Activated naive CD8-positive, alpha-beta T cell treated with anti-CD3 and anti-CD28 coated beads, Interleukin-2, amount 50 U/mL, for 24 hours (primary cell): ENCODE data around the gene LRRN2.

Experiments used
- ATAC-seq: fragments of 150-1000 bp; cut with Tn5 transposase; one replicate; pipeline ENCODE4 v1.10.0; 2021
- DNase-seq: peaks from one replicate; pipeline ENCODE4 v3.0.0; 2021
- H3K27ac Mint-ChIP-seq: one replicate; pipeline ENCODE4 v1.8.0; 2021; ENCODE audit warnings: mild to moderate bottlenecking, mixed read lengths
- H3K27me3 Mint-ChIP-seq: one replicate; pipeline ENCODE4 v1.8.0; 2021; ENCODE audit warnings: mixed read lengths
- H3K36me3 Mint-ChIP-seq: one replicate; pipeline ENCODE4 v1.8.0; 2021; ENCODE audit warnings: low read depth, mixed read lengths
- H3K4me1 Mint-ChIP-seq: one replicate; pipeline ENCODE4 v1.8.0; 2021; ENCODE audit warnings: mixed read lengths
- H3K4me3 Mint-ChIP-seq: one replicate; pipeline ENCODE4 v1.8.0; 2021; ENCODE audit warnings: mild to moderate bottlenecking, moderate library complexity, mixed read lengths
- H3K9me3 Mint-ChIP-seq: one replicate; pipeline ENCODE4 v1.8.0; 2021; ENCODE audit warnings: mixed read lengths

Gene LRRN2

GRCh38 chr1:204721373-204722055, 36.0 kb upstream of the LRRN2 start:
- H3K27me3 Mint-ChIP-seq = no peaks in the 10 kb centered on the region
- H3K36me3 Mint-ChIP-seq = no peaks in the 10 kb centered on the region
- no peak overlapping the region for H3K27ac Mint-ChIP-seq
- no peak for ATAC-seq
- no peak for DNase-seq
- no peaks in the 10 kb centered on the region for H3K4me1 Mint-ChIP-seq
- H3K4me3 Mint-ChIP-seq = no peak overlapping the region
- no peaks in the 10 kb centered on the region for H3K9me3 Mint-ChIP-seq

- Mint-ChIP-seq H3K27me3 (peaks cover 10% of the 10 kb centered on the region), H3K9me3 (no peaks in the 10 kb centered on the region)
These were observed 31.1 kb upstream of the LRRN2 start for GRCh38 chr1:204716660-204717059.

GRCh38 chr1:204714861-204715511, 29.4 kb upstream of the LRRN2 start:
- Mint-ChIP-seq H3K27me3 (peaks cover 10% of the 10 kb centered on the region), H3K27ac (no peak overlapping the region), H3K9me3 (no peaks in the 10 kb centered on the region), H3K4me3 (no peak overlapping the region), H3K4me1 (no peaks in the 10 kb centered on the region), H3K36me3 (no peaks in the 10 kb centered on the region)
- ATAC-seq = no peak
- DNase-seq = no peak

More at GRCh38 chr1:204716660-204717059, 31.1 kb upstream of the LRRN2 start:
- H3K4me3 Mint-ChIP-seq = no peak overlapping the region
- DNase-seq (no peak), ATAC-seq (no peak)
- H3K4me1 Mint-ChIP-seq = no peaks in the 10 kb centered on the region
- H3K27ac Mint-ChIP-seq = no peak overlapping the region
- no peaks in the 10 kb centered on the region for H3K36me3 Mint-ChIP-seq

GRCh38 chr1:204714194-204714860, 28.8 kb upstream of the LRRN2 start:
- no peaks in the 10 kb centered on the region for H3K9me3 Mint-ChIP-seq
- H3K27me3 Mint-ChIP-seq = peaks cover 10% of the 10 kb centered on the region
- ATAC-seq = no peak
- H3K27ac Mint-ChIP-seq = no peak overlapping the region
- H3K4me1 Mint-ChIP-seq = no peaks in the 10 kb centered on the region
- H3K36me3 Mint-ChIP-seq = no peaks in the 10 kb centered on the region
- no peak for DNase-seq
- H3K4me3 Mint-ChIP-seq = no peak overlapping the region

- DNase-seq = no peak
- Mint-ChIP-seq H3K9me3 (no peaks in the 10 kb centered on the region), H3K4me3 (no peak overlapping the region), H3K27ac (no peak overlapping the region), H3K27me3 (peaks cover 10% of the 10 kb centered on the region), H3K4me1 (no peaks in the 10 kb centered on the region), H3K36me3 (no peaks in the 10 kb centered on the region)
- no peak for ATAC-seq
These were observed 28.0 kb upstream of the LRRN2 start for GRCh38 chr1:204713541-204713940.

GRCh38 chr1:204712708-204713430, 27.3 kb upstream of the LRRN2 start:
- ATAC-seq (no peak), DNase-seq (no peak)
- H3K27ac Mint-ChIP-seq = no peak overlapping the region

GRCh38 chr1:204711947-204712701, 26.6 kb upstream of the LRRN2 start:
- Mint-ChIP-seq H3K4me1 (peaks cover 5% of the 10 kb centered on the region), H3K4me3 (no peak overlapping the region), H3K27me3 (peaks cover 10% of the 10 kb centered on the region), H3K9me3 (no peaks in the 10 kb centered on the region), H3K36me3 (no peaks in the 10 kb centered on the region), H3K27ac (no peak overlapping the region)
- no peak for ATAC-seq
- no peak for DNase-seq

More at GRCh38 chr1:204712708-204713430, 27.3 kb upstream of the LRRN2 start:
- Mint-ChIP-seq H3K9me3 (no peaks in the 10 kb centered on the region), H3K4me1 (no peaks in the 10 kb centered on the region), H3K4me3 (no peak overlapping the region), H3K27me3 (peaks cover 10% of the 10 kb centered on the region), H3K36me3 (no peaks in the 10 kb centered on the region)

- no peak overlapping the region for H3K4me3 Mint-ChIP-seq
- no peak for ATAC-seq
- H3K9me3 Mint-ChIP-seq = no peaks in the 10 kb centered on the region
- H3K27ac Mint-ChIP-seq = no peak overlapping the region
- H3K4me1 Mint-ChIP-seq = peaks cover 13% of the 10 kb centered on the region
- DNase-seq = no peak
- H3K36me3 Mint-ChIP-seq = no peaks in the 10 kb centered on the region
- peaks cover 10% of the 10 kb centered on the region for H3K27me3 Mint-ChIP-seq
These were observed 25.8 kb upstream of the LRRN2 start for GRCh38 chr1:204711103-204711946.

- DNase-seq (no peak), ATAC-seq (no peak)
- Mint-ChIP-seq H3K9me3 (no peaks in the 10 kb centered on the region), H3K27ac (no peak overlapping the region), H3K4me3 (no peak overlapping the region), H3K27me3 (peaks cover 10% of the 10 kb centered on the region), H3K4me1 (peaks cover 20% of the 10 kb centered on the region), H3K36me3 (no peaks in the 10 kb centered on the region)
These were observed 24.7 kb upstream of the LRRN2 start for GRCh38 chr1:204709960-204710912.

- H3K27me3 Mint-ChIP-seq = peaks cover 10% of the 10 kb centered on the region
- H3K27ac Mint-ChIP-seq = no peak overlapping the region
- no peak for DNase-seq
- no peaks in the 10 kb centered on the region for H3K36me3 Mint-ChIP-seq
- H3K4me3 Mint-ChIP-seq = no peak overlapping the region
- no peak for ATAC-seq
- H3K4me1 Mint-ChIP-seq = peaks cover 20% of the 10 kb centered on the region
- H3K9me3 Mint-ChIP-seq = no peaks in the 10 kb centered on the region
These were observed 23.5 kb upstream of the LRRN2 start for GRCh38 chr1:204709021-204709420.

- peaks cover 20% of the 10 kb centered on the region for H3K4me1 Mint-ChIP-seq
- H3K4me3 Mint-ChIP-seq = no peak overlapping the region
- no peaks in the 10 kb centered on the region for H3K27me3 Mint-ChIP-seq
- H3K27ac Mint-ChIP-seq = no peak overlapping the region
- DNase-seq = no peak
- no peaks in the 10 kb centered on the region for H3K36me3 Mint-ChIP-seq
- H3K9me3 Mint-ChIP-seq = no peaks in the 10 kb centered on the region
- no peak for ATAC-seq
These were observed 21.4 kb upstream of the LRRN2 start for GRCh38 chr1:204706838-204707509.
